ENCODE results near the gene DDAH1.

DNA sequence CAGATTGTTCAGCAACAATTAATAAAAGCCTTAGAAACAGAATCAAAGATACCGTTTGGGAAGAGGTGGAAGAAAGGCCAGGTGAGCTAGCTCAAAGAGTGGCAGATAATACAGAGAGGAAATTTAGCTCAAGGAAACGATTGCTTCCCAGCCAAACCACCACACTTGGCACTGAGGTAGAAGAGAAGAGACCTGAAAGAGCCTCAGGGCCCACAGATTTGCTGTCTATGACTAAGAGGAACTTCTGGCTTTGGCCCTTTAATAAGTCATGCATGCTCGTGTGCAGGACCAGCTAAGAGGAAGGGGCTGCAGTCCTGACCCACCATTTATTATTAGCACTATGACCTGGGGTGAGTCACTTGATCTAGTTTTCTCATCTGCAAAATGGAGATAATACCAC lies 115.7 kb downstream of the DDAH1 start:
- TF ChIP-seq, protein P1, sequence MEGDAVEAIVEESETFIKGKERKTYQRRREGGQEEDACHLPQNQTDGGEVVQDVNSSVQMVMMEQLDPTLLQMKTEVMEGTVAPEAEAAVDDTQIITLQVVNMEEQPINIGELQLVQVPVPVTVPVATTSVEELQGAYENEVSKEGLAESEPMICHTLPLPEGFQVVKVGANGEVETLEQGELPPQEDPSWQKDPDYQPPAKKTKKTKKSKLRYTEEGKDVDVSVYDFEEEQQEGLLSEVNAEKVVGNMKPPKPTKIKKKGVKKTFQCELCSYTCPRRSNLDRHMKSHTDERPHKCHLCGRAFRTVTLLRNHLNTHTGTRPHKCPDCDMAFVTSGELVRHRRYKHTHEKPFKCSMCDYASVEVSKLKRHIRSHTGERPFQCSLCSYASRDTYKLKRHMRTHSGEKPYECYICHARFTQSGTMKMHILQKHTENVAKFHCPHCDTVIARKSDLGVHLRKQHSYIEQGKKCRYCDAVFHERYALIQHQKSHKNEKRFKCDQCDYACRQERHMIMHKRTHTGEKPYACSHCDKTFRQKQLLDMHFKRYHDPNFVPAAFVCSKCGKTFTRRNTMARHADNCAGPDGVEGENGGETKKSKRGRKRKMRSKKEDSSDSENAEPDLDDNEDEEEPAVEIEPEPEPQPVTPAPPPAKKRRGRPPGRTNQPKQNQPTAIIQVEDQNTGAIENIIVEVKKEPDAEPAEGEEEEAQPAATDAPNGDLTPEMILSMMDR (IDR thresholded peaks at IDR 0.05): no peak
- TF ChIP-seq POLR2A (IDR thresholded peaks at IDR 0.05) (no peak), POLR2AphosphoS5 (IDR thresholded peaks at IDR 0.05) (no peak)

Data from sigmoid colon (tissue), 4 donors.